ENCODE measurements around the gene COPG2. TPM values are rescaled to one million over a fixed set of nuclear protein-coding genes. Genes with fewer than 3 reads are reported as not detected.
A peak's percentile ranks its signal among the peaks of the same experiment; 100 is the strongest.

The COPG2 gene
- total RNA-seq, 1 experiment from 2014 or later = 17.6 TPM

GRCh38 chr7:130641497-130641896 is 27.1 kb downstream of the COPG2 start:
- no peak overlapping the region for H3K4me3 ChIP-seq (ENCODE audit: low read depth, low read length, poor library complexity, severe bottlenecking)
- no peaks in the 10 kb centered on the region for H3K9me3 ChIP-seq (ENCODE audit: low read depth, low read length, poor library complexity, severe bottlenecking)
- POLR2A ChIA-PET (ENCODE audit: low non-redundant PET) = no interaction called here
- TF ChIP-seq EZH2 (IDR thresholded peaks at IDR 0.05; ENCODE audit: borderline replicate concordance, low read depth, low read length, poor library complexity, severe bottlenecking) = no peak
- no peak for TF ChIP-seq CTCF (conservative IDR thresholded peaks at IDR 0.05; ENCODE audit: low read depth, low read length)
- DNase-seq (ENCODE audit: low spot score) = peak; percentile 44
- H3K36me3 ChIP-seq (ENCODE audit: insufficient read depth, low read length, poor library complexity, severe bottlenecking) = no peaks in the 10 kb centered on the region
- H3K27me3 ChIP-seq (replicated peaks; ENCODE audit: insufficient read depth, low read depth, low read length, poor library complexity) = no peaks in the 10 kb centered on the region
- H3K4me1 ChIP-seq (ENCODE audit: insufficient read depth, low read length, poor library complexity, severe bottlenecking) = peaks cover 27% of the 10 kb centered on the region
- CTCF ChIA-PET = no interaction called here
- H3K27ac ChIP-seq (ENCODE audit: low read depth, low read length, poor library complexity, severe bottlenecking) = peak overlapping the region; percentile 52
- intact Hi-C loops (cut with micrococcal nuclease; ENCODE audit: unreplicated experiment) = no loop called here
- no TSS peak for BruUV-seq (replicated peaks)

- no TSS peak for BruUV-seq (replicated peaks)
- intact Hi-C loops (cut with micrococcal nuclease; ENCODE audit: unreplicated experiment) = no loop called here
- Histone ChIP-seq H3K27me3 (replicated peaks; ENCODE audit: insufficient read depth, low read depth, low read length, poor library complexity) (no peaks in the 10 kb centered on the region), H3K36me3 (ENCODE audit: insufficient read depth, low read length, poor library complexity, severe bottlenecking) (no peaks in the 10 kb centered on the region), H3K4me1 (ENCODE audit: insufficient read depth, low read length, poor library complexity, severe bottlenecking) (peaks cover 27% of the 10 kb centered on the region), H3K27ac (ENCODE audit: low read depth, low read length, poor library complexity, severe bottlenecking) (peak overlapping the region; percentile 52), H3K9me3 (ENCODE audit: low read depth, low read length, poor library complexity, severe bottlenecking) (no peaks in the 10 kb centered on the region), H3K4me3 (ENCODE audit: low read depth, low read length, poor library complexity, severe bottlenecking) (no peak overlapping the region)
- TF ChIP-seq EZH2 (IDR thresholded peaks at IDR 0.05; ENCODE audit: borderline replicate concordance, low read depth, low read length, poor library complexity, severe bottlenecking) (no peak), CTCF (conservative IDR thresholded peaks at IDR 0.05; ENCODE audit: low read depth, low read length) (no peak)
- DNase-seq (ENCODE audit: low spot score) = no peak
- POLR2A ChIA-PET (ENCODE audit: low non-redundant PET) = no interaction called here
- CTCF ChIA-PET = no interaction called here
Measured at GRCh38 chr7:130641040-130641439, 27.5 kb downstream of the COPG2 start.

- peaks cover 27% of the 10 kb centered on the region for H3K4me1 ChIP-seq (ENCODE audit: insufficient read depth, low read length, poor library complexity, severe bottlenecking)
- ChIA-PET POLR2A (ENCODE audit: low non-redundant PET) (no interaction called here), CTCF (no interaction called here)
- no TSS peak for BruUV-seq (replicated peaks)
- peak; percentile 24 for DNase-seq (ENCODE audit: low spot score)
- H3K36me3 ChIP-seq (ENCODE audit: insufficient read depth, low read length, poor library complexity, severe bottlenecking) = no peaks in the 10 kb centered on the region
- no peaks in the 10 kb centered on the region for H3K27me3 ChIP-seq (replicated peaks; ENCODE audit: insufficient read depth, low read depth, low read length, poor library complexity)
- intact Hi-C loops (cut with micrococcal nuclease; ENCODE audit: unreplicated experiment) = no loop called here
- TF ChIP-seq EZH2 (IDR thresholded peaks at IDR 0.05; ENCODE audit: borderline replicate concordance, low read depth, low read length, poor library complexity, severe bottlenecking) = no peak
- TF ChIP-seq CTCF (conservative IDR thresholded peaks at IDR 0.05; ENCODE audit: low read depth, low read length) = no peak
- no peaks in the 10 kb centered on the region for H3K9me3 ChIP-seq (ENCODE audit: low read depth, low read length, poor library complexity, severe bottlenecking)
- no peak overlapping the region for H3K4me3 ChIP-seq (ENCODE audit: low read depth, low read length, poor library complexity, severe bottlenecking)
- H3K27ac ChIP-seq (ENCODE audit: low read depth, low read length, poor library complexity, severe bottlenecking) = no peak overlapping the region
Measured at GRCh38 chr7:130639388-130639787, 29.2 kb downstream of the COPG2 start.
